Measurements from ENCODE around the gene LGMN. TPM values are rescaled to one million over a fixed set of nuclear protein-coding genes. Genes with fewer than 3 reads are reported as not detected.

Gene LGMN
- total RNA-seq, 2 experiments from 2014 or later: 22.1 to 27.7 TPM

DNA sequence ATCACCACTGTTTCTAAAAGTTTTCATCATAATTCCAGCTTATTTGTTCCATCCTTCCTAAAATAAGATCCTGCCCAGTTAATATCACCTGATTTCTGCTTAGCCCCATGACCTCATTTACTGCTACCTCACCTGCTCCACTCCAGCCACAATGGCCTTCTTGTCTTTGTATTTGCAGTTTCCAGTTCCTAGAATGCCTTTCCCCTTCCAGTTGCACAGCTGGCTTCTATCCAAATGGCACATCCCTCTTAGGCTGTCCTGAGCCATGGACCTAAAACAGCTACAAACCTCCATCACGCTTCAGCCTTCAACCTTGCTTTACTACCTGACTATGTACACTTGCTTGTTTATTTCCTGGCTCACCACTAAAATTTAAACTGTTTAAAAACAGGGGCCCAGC is 6.5 kb upstream of the LGMN start:
- Histone ChIP-seq H3K36me3 (ENCODE audit: insufficient read depth, low read length) (no peaks in the 10 kb centered on the region), H2AFZ (ENCODE audit: low read length) (no peak overlapping the region), H3K9me3 (ENCODE audit: low read length) (0 out of 2 replicates have a peak, but pooled peaks cover 1% of the 10 kb centered on the region), H3K27ac (ENCODE audit: low read depth, low read length, poor library complexity, severe bottlenecking) (no peak overlapping the region), H3K79me2 (ENCODE audit: insufficient read depth, low read depth, low read length) (no peaks in the 10 kb centered on the region), H3K4me3 (ENCODE audit: low read depth, low read length, poor library complexity, severe bottlenecking) (no peak overlapping the region), H3K4me1 (ENCODE audit: insufficient read depth, low read length, poor library complexity, severe bottlenecking) (peaks cover 12% of the 10 kb centered on the region), H3K9me2 (ENCODE audit: insufficient read depth, low read length) (no peaks in the 10 kb centered on the region), H4K20me1 (ENCODE audit: insufficient read depth, low read length) (no peaks in the 10 kb centered on the region), H3K4me2 (ENCODE audit: low read length) (no peak overlapping the region)
- BruUV-seq (replicated peaks): no TSS peak
- POLR2A ChIA-PET: interaction anchor here (0.7 to 0.9 kb wide), 2 partner anchors 28 to 1488 kb away, joined by 4 read pairs; no protein-coding TSS in a partner anchor
- DNase-seq (ENCODE audit: low spot score): no peak
- CTCF ChIA-PET (ENCODE audit: unreplicated experiment): no interaction called here
- intact Hi-C loops (cut with micrococcal nuclease; ENCODE audit: unreplicated experiment): no loop called here
- TF ChIP-seq CTCF (conservative IDR thresholded peaks at IDR 0.05; ENCODE audit: low read length) (no peak), EZH2phosphoT487 (IDR thresholded peaks at IDR 0.05; ENCODE audit: borderline replicate concordance, low read depth, low read length) (no peak)

- no peak overlapping the region for H3K27ac ChIP-seq (ENCODE audit: low read depth, low read length, poor library complexity, severe bottlenecking)
- intact Hi-C loops (cut with micrococcal nuclease; ENCODE audit: unreplicated experiment): no loop called here
- ChIA-PET POLR2A (no interaction called here), CTCF (ENCODE audit: unreplicated experiment) (no interaction called here)
- no peaks in the 10 kb centered on the region for H4K20me1 ChIP-seq (ENCODE audit: insufficient read depth, low read length)
- H2AFZ ChIP-seq (ENCODE audit: low read length): no peak overlapping the region
- H3K9me3 ChIP-seq (ENCODE audit: low read length): peaks cover 6% of the 10 kb centered on the region; the same call in 1 of the 2 replicates
- H3K9me2 ChIP-seq (ENCODE audit: insufficient read depth, low read length): no peaks in the 10 kb centered on the region
- TF ChIP-seq EZH2phosphoT487 (IDR thresholded peaks at IDR 0.05; ENCODE audit: borderline replicate concordance, low read depth, low read length) (no peak), CTCF (conservative IDR thresholded peaks at IDR 0.05; ENCODE audit: low read length) (no peak)
- H3K4me1 ChIP-seq (ENCODE audit: insufficient read depth, low read length, poor library complexity, severe bottlenecking): peaks cover 11% of the 10 kb centered on the region
- no peak overlapping the region for H3K4me3 ChIP-seq (ENCODE audit: low read depth, low read length, poor library complexity, severe bottlenecking)
- no TSS peak for BruUV-seq (replicated peaks)
- H3K4me2 ChIP-seq (ENCODE audit: low read length): no peak overlapping the region
- H3K79me2 ChIP-seq (ENCODE audit: insufficient read depth, low read depth, low read length): no peaks in the 10 kb centered on the region
- H3K36me3 ChIP-seq (ENCODE audit: insufficient read depth, low read length): no peaks in the 10 kb centered on the region
- DNase-seq (ENCODE audit: low spot score): no peak
These were observed 4.8 kb upstream of the LGMN start for GRCh38 chr14:92753250-92753649.

- Histone ChIP-seq H4K20me1 (ENCODE audit: insufficient read depth, low read length) (no peaks in the 10 kb centered on the region), H3K4me3 (ENCODE audit: low read depth, low read length, poor library complexity, severe bottlenecking) (no peak overlapping the region), H3K9me2 (ENCODE audit: insufficient read depth, low read length) (no peaks in the 10 kb centered on the region), H3K27ac (ENCODE audit: low read depth, low read length, poor library complexity, severe bottlenecking) (no peak overlapping the region), H3K36me3 (ENCODE audit: insufficient read depth, low read length) (no peaks in the 10 kb centered on the region), H3K4me1 (ENCODE audit: insufficient read depth, low read length, poor library complexity, severe bottlenecking) (peaks cover 11% of the 10 kb centered on the region), H3K79me2 (ENCODE audit: insufficient read depth, low read depth, low read length) (peaks cover 12% of the 10 kb centered on the region; the same call in 1 of the 2 replicates), H3K4me2 (ENCODE audit: low read length) (no peak overlapping the region), H3K9me3 (ENCODE audit: low read length) (peaks cover 6% of the 10 kb centered on the region; the same call in 1 of the 2 replicates), H2AFZ (ENCODE audit: low read length) (no peak overlapping the region)
- CTCF ChIA-PET (ENCODE audit: unreplicated experiment): interaction anchor here (1.0 kb wide), 1 partner anchor 12 kb away, joined by 3 read pairs; no protein-coding TSS in a partner anchor
- no peak for DNase-seq (ENCODE audit: low spot score)
- intact Hi-C loops (cut with micrococcal nuclease; ENCODE audit: unreplicated experiment): no loop called here
- BruUV-seq (replicated peaks): no TSS peak
- POLR2A ChIA-PET: interaction anchor here (0.7 to 1.1 kb wide), 3 partner anchors 16 to 47 kb away, joined by 3 read pairs; no protein-coding TSS in a partner anchor
- TF ChIP-seq EZH2phosphoT487 (IDR thresholded peaks at IDR 0.05; ENCODE audit: borderline replicate concordance, low read depth, low read length): no peak
- TF ChIP-seq CTCF (conservative IDR thresholded peaks at IDR 0.05; ENCODE audit: low read length): no peak
These were observed 3.4 kb upstream of the LGMN start for GRCh38 chr14:92751819-92752218.
